ENCODE data around the gene RNF168.

DNA sequence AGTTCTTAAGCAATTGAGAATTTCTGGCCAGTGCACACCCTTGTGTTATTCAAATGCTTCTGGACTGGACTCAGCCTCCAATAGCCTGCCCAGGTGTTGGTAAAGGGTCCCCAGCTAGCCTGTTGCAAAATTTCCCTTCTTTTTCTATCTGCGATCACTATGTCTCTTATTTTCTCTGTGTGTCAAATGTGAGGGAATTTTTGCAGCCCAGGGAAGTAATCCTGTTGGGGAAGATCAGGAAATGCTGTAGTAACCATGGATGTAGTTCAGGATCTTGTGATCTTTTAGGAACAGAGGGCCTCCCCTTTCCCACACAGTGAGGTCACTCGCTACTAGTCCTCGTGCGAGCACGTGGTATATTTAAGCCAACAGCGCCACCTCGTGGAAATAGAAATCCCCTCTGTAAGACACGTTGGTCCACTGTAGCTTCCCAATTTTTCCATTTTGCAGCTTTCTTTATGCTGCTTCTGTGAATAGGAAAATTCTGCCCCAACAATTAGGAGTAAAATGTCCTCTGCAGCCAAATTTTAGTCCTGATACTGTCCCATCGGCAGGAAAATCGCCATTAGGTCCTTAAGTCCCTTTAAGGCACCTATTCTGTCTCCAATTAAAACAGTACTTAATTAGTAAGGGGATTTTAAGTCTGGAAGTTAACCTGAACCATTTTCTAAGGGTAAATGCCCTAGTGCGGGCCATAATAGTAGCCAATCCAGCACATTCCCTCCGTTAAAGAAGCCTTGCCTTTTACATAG is 15.6 kb upstream of the RNF168 start:
- TF ChIP-seq EZH2 (IDR thresholded peaks at IDR 0.05; ENCODE audit: borderline replicate concordance, insufficient read depth, low read length, poor library complexity, severe bottlenecking) = no peak
- TF ChIP-seq, protein P1, sequence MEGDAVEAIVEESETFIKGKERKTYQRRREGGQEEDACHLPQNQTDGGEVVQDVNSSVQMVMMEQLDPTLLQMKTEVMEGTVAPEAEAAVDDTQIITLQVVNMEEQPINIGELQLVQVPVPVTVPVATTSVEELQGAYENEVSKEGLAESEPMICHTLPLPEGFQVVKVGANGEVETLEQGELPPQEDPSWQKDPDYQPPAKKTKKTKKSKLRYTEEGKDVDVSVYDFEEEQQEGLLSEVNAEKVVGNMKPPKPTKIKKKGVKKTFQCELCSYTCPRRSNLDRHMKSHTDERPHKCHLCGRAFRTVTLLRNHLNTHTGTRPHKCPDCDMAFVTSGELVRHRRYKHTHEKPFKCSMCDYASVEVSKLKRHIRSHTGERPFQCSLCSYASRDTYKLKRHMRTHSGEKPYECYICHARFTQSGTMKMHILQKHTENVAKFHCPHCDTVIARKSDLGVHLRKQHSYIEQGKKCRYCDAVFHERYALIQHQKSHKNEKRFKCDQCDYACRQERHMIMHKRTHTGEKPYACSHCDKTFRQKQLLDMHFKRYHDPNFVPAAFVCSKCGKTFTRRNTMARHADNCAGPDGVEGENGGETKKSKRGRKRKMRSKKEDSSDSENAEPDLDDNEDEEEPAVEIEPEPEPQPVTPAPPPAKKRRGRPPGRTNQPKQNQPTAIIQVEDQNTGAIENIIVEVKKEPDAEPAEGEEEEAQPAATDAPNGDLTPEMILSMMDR (IDR thresholded peaks at IDR 0.05; ENCODE audit: poor library complexity, severe bottlenecking) = peak; percentile 35
